ENCODE measurements around the gene HOXD8.

GRCh38 chr2:176127774-176128072 lies 1.8 kb upstream of the HOXD8 start:
- TF ChIP-seq FOXK2 (IDR thresholded peaks at IDR 0.05) (no peak), NFRKB (IDR thresholded peaks at IDR 0.05) (no peak), FOXM1 (IDR thresholded peaks at IDR 0.05; ENCODE audit: borderline replicate concordance) (no peak), HDGF (IDR thresholded peaks at IDR 0.05; ENCODE audit: borderline replicate concordance) (no peak), BHLHE40 (IDR thresholded peaks at IDR 0.05; ENCODE audit: borderline replicate concordance) (no peak)
